HK-2 (cell line): Measurements from ENCODE around the gene ARNT2.

Experiments
- DNase-seq: peaks from one replicate; pipeline ENCODE4 v3.0.0-alpha.2; 2018; ENCODE audit not compliant: unreplicated experiment

ARNT2 gene

DNA sequence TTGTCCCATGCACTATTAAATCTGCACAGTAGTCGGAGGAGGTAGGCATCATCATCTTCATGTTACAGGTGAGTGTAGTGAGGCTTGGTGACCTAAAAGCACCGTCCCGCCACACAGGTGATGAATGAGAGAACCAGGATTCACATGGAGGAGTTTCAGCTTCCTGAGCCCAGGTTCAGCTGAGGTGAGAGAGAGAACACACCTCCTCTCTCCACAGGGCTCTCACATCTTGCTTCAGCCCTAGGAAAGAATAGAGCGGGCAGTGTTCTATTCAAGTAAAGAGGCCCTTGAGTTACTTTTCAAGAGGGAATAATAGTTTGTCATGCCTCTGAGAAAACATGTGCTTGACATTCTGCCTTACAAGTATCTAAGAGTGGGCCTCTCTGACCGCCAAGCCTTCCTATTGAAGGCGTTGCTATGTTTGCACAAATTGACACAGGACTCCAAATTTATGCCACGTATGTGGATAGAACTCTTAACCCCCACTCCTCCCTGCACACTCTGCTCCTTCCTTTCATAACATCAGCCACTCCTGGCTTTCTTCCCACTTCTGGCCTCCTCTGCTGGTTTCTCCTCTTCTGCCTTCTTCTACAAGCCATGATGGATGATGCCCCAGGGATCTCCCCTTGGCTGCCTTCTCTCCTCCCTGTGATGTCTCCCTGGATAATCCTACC lies 152.6 kb downstream of the ARNT2 start:
- DNase-seq, result no peak

DNA sequence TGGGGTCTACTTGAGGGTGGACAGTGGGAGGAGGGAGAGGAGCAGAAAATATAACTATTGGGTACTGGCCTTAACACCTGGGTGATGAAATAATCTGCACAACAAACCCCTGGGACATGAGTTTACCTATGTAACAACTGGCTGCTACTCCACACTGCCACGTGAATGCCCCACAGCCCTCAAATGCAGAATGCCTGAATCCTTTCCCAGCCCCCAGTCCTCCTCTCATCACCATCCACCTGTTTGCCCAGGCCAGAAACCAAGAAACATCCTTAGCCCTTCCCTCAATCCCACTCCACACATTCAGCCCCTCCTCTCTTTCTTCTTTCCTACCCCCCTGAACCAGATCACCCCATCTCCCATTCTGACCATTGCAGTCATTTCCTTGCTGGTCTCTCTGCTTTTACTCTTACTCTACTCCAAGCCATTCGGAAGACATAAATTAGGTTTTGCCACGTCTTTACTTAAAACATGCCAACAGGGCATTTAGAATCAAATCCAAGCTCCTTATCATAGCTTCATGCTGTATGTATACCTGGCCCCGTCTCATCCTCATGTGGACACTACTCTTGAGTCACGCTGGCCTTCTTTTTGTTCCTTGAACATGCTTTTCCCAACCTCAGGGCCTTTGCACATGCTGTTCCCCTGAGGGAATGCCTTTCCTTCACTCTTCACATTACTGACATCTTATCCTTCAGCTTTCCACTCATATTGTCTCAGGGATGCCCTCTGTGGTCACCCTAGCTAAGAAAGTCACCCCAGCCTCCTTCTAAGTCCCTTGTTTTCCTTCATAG lies 153.5 kb downstream of the ARNT2 start:
- no peak for DNase-seq

DNA sequence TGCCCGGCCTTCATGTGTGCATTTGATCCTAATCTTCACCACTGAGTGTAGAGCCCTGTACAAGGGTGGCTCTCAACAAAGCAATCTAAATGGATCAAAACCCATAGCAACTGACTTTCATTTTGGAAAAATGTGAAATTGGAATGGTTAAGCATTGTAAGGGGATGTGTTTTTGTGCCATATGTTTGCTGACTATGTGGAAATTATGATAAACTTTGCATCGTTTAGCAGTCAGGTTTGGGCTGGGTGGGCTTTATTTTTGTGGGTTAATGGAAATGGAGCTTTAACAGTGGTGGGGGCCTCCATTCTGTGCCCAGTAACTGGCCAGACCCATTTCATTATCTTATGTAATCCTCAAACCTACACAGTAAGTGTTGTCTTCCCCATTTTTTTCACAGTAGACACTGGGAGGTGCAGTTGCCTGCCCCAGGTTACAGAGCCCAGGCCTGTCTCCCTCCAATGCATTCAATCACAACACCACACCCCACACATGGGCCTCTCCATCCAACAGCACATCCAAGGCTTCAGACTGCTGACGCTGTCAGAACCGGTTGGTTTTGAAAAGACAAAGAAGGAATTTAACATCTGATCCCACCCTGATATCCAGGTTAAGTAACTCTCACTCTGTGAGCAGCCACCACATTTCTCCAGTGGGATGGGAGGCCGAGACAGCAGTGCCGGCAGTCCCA lies 154.6 kb downstream of the ARNT2 start:
- no peak for DNase-seq

DNA sequence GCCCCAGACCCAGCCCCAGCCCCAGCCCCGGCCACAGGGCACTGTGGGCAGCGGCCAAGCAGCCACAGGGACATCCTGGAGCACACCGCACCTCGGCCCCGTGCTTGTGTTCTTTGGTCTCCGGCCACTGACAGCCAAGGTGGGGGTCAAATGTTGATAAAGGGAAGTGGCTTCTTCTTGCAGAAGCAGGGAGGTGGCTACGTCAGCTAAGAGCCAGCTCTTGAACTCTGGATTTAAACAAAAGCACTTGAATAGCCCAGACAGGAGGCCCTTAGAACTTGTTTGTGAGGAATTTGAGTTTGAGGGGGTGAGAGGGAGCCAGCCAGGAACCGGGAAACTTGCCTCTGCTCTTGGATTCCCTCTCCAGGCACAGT lies 155.1 kb downstream of the ARNT2 start:
- DNase-seq, result no peak

DNA sequence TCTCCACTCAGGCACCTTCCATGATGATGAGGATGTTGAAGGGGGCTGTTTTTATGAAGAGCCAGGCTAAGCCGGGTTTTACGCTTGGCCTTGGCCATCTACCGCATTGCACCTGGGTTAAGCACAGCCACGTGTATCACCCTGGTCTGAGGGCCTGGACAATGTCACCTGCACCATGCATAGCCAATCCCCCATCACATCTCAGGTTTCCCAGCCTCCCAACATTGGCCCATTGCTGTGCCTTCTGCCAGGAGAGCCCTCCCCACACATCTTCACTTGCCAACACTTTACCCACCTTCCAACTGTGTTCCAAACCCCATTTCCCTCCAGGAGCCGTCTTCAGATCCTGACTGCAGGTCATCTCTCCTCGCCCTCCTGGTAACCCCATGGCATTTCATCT lies 155.6 kb downstream of the ARNT2 start:
- DNase-seq, result no peak

DNA sequence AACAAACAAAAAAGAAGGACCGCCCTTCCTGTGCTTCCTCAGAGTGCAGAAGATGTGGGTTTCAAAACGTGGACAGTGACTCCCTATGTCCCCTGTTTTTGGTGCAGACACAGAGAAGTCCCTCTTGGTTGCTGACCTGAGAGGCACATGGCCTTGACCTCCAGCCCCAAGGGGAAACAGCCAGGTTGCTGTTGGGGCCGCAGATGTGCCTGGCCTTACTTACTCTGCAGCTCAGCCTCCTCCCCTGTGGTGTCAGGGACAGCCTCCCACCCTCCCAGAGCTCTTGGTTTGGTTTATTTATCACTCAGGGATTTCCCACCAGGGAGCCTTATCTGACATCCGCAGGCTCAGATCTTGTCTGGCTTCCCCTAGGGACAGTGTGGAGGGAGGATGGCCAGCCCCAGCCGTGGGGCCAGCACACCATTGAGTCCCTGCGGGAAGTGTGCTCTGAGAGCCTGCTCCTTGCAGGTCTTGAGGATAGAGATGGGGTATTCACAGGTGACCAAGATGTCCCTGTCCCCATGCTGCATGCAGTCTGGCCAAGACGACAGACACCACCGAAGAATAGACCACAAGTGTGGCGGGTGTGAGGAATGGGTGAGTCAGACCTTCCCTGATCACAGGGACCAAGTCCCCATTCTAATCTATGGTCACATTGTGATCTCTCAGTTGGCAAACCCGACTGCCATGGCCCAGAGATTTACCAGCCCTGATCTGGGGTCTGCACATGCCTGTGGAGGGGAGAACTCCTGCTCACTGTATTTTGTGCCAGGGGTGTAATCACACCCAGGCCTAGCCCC lies 156.6 kb downstream of the ARNT2 start:
- no peak for DNase-seq

DNA sequence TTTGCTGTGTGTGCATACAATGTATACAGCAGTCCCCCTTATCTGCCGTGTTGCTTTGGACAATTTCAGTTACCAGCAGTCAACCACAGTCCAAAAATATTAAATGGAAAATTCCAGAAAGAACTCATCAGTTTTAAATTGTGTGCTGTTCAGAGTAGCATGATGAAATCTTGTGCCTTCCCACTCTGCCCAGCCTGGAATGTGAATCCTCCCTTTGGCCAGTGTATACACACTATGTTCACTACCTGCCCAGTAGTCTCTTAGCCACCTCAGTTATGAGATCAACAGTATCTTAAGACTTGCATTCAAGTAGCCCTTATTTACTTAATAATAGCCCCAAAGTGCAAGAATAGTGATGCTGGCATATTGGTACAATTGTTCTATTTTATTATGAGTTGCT lies 157.3 kb downstream of the ARNT2 start:
- DNase-seq, result no peak

DNA sequence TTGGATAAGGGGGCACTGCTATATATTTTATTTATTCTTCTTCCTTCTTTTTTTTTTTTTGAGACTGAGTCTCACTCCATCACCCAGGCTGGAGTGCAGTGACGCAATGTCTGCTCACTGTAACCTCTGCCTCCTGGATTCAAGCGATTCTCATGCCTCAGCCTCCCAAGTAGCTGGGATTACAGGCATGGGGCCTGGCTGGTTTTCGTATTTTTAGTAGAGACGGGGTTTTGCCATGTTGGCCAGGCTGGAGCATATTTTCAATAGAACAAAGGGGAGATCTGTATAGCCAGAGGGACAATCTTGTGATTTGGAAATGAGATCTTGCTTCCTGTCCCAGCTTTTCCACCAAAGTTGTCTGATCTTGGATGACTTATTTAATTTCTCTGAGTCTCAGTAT lies 157.9 kb downstream of the ARNT2 start:
- DNase-seq, result no peak

DNA sequence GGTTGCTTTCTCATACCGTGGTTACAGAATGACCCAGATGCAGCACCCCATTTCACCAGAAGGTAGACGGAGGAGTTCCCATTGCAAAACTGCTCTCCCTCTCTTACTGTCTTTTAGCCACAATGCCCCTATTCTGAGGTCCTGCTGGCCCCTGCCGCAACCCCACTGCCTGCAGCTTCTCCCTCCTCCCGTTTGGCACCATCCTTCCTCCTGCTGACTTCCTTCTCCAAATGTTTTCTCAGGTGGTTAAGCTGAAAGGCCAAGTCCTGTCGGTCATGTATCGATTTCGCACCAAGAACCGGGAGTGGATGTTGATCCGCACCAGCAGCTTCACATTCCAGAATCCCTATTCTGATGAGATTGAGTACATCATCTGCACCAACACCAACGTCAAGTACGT lies 158.7 kb downstream of the ARNT2 start:
- DNase-seq, result no peak

DNA sequence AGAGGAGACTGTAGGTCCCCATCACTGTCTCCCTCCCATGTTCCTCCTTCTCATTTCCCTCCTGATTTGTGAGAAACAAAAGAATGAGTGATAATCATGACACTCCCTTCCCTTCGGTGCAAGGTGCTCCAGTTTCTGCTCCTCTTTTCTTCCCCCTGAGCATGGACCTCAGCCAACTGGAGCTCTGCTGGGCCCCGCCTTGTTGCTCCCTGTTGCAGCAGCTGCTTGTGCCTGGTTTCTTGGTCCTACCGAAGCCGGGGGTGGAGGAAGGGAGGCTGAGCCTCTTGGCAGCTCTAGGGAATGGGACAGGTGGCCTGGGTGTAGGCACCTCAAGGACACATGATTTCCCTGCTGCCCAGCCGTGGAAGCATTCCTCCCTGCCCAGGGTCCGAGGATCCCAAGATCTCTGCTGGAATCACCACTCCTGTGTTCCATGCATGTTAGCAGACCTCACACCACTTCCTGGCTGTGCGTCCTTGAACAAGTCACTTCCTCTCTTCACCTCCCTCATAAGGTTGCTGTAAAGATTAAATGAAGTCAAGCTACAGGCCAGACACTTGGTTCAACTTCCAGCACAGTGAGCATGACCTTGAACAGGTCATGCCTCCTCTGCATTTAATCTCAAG lies 159.3 kb downstream of the ARNT2 start:
- DNase-seq, result no peak

DNA sequence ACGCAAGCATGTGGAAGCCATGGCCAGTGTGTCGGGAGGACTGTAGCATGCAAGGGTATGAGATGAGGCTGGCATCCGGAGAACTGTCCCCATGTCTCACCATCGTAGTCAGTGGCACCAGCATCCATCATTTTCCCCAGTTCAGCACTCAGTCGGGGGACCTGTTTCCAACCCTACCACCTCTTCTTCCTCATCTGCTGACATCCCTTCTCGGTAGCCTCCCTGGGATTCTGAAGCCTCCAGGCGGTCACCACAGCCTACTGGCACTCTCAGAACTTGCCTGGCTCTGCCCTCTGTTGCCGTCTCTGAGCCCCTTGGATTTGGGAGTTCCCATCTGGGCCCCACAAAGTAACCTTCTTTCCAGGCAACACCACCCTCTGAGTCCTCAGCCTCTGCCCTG lies 159.9 kb downstream of the ARNT2 start:
- no peak for DNase-seq

DNA sequence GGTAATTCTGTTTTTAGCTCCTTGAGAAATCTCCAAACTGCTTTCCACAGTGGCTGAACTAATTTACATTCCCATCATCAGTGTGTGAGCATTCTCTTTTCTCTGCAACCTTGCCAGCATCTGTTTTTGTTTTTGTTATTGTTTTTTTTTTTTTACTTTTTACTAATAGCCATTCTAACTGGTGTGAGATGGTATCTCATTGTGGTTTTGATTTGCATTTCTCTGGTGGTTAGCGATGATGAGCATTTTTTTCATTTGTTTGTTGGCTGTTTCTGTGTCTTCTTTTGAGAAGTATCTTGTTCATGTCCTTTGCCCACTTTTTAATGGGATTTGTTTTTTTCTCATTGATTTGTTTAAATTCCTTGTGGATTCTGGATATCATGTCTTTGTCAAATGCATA lies 161.2 kb downstream of the ARNT2 start:
- no peak for DNase-seq

DNA sequence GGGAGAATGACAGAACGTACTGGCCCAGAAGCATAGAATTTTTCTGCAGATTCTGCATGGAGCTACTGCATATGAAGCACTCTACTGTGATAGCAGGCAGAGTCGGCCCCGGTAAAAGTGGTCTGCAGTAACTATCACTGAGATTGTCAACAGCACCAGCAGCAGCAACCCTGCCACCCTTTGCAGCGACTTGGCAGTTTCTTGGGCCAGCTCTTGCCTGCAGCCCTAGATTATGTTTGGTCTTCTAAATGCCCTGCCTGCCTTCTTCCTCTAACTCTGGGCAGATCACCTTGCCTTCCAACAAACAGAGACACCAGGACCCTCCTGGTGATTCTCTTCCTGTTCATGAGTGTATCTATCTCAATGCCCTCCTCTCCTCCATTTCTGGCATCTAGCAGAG lies 161.8 kb downstream of the ARNT2 start:
- no peak for DNase-seq

DNA sequence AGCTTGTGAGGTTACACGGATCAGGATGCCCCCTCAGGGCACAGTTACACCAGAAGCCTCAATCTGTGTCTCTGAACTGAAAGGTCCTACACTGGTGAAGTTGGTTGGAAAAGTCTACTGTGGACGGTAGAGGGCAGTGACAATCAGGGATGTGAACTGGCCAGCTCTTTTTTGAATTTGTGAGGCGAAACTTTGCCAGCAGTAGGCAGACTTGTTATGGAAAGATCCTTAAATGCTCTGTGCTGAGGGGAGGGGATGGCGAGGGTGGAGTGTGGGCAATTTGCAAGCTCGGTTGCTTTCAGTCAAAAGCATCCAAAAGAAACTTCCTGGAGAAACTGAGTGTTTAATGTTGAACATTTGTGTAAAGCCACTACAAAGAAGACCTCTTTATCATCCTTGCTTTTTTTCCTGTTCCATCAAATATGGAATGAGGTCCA lies 163.6 kb downstream of the ARNT2 start:
- DNase-seq, result no peak

DNA sequence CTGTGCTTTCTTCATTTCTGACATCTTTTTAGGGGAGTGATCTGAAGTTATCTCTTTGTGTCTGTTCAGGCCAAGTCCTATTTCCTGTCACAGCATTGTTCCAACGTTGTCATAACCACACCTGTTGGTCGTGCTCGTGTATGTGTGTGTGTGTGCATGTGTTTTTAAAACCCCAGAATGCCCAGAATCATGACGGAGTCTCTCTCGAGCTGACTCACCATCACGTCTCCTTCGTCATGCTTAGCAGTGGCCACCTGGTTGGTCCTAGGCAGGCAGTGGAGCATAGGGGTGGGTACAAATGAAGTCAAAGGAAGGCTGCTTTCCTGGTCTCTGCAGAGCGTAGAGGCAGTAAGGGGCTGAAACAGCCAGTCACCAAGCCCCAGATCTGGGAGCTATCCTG lies 164.1 kb downstream of the ARNT2 start:
- no peak for DNase-seq

DNA sequence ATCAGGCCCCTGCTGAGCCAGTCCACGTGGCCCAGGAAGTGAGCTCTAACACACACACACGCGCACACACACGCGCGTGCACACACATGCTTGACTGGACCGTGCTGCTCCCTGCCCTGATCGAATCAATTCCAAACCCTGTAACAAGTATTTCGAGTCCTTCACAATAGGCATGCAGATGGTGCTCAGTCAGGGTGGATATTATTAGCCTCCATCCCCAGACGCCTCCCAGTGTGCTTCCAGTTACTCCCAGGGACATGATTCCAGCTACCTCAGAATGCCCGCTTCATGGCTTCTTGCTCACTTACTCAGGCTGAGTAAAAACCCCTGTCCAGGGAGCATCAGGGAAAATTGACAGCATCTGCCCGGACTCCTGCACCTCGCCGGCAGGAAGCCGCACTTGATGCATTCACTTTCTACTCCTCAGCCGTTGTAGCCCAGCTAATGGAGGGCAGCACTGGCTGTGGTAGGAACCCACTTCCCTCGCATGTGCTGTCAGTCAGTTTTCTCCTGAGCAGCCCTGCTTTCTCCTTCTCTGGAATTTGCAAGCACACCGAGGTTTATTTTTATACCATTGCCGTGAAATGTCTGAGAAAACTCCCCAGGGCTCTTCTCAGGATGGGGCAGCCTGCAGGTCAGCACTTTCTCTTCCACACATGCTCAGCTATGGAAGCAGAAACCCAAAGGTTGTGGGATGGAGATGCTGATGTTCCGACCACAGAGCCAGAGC lies 164.9 kb downstream of the ARNT2 start:
- no peak for DNase-seq

DNA sequence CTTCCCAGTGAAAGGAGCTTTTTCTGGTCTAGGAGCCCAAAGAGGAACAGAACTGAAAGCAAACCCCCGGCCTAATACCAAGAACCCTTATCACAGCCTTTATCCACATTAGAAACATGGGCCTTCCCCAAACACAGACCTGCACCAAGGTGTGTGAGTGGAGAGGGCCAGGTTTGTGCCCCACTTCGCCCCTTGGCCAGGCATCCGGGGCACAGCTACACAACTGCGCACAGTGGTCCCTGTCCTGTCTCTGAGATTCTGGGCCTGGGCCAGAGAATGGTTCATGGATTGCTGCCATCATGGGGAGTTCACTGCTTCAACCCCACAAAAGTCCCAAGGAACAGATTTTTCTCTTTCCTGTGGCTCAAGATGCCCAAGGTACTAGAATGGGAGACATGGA lies 165.5 kb downstream of the ARNT2 start:
- no peak for DNase-seq

DNA sequence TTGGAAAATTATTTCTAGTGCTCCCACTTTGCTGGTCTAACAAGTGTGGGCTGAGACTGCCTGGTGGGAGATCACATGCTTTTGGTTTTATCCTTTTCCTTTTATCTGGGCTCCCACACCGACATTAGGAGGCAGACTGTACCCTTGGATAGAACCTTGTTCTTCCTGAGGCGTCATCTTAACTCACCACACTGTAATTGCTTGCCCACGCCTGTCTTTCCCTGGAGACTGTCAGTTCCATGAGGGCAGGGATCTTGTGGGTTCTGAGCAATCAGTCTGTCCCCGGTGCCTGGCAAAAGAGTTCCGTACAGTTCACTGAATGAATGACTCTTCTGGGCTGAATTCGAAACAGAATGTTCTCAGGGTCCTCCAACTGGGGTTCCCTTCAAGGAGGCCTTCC lies 166.4 kb downstream of the ARNT2 start:
- no peak for DNase-seq

DNA sequence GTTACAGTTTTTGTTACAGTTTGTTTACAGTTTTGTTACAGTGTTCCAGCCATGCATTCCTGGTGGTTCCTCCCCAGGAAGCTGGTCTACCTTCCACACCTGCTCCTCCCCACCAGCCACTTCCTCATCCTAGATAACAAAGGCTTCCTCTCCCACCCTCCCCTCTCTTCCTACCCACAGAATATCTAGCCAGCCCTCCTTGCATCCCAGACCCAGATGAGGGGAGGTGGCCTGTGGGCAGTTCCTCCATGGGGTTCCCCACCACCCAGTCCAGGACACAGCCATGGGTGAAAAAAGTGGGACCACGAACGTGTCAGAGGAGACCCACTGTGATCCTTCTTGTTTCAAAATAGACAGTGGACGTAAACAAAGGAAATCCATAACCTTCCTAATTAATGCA lies 168.2 kb downstream of the ARNT2 start:
- no peak for DNase-seq

DNA sequence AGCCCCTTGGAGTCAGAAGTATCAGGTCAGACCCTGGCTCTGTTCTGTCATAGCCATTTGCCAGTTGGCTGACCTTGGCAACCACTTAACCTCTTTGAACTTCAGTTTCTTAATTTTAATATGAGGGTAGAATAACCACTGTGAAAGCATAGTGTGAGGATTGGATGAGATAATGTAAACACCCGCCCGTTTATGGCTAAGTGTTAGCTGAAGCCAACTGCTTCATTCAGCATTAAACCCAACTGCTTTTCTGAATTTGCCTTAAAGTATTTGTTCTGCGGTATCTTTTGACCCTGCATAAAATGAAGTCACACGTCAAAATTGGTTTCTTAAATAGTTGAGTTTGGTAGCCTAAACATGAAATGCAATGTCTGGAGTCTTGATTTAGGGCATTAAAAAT lies 169.4 kb downstream of the ARNT2 start:
- DNase-seq, result no peak

DNA sequence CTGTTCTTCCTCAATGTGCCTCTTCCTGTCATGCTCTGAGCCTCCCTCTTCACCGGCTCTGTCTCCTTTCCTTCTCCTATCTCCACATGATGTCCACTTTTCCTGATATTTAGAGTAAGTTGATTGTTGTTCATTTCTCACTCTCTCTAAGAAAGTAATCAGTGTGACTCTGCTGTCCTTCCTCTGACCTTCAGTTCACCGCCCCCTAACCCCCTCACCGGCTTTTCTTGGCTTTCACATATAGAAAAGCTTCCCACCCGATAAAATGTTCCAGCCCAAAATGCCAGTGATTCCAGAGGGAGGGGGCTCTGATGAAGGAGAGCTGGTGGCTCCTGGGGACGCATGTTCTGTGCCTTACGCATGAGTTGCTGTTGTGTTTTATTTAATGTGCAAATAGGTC lies 170.4 kb downstream of the ARNT2 start:
- DNase-seq, result no peak
